Spleen (tissue), 11 donors: ENCODE data around the gene PXK. TPM values are rescaled to one million over a fixed set of nuclear protein-coding genes. Genes with fewer than 3 reads are reported as not detected.

Source experiments
- DNase-seq: peaks from one replicate; pipeline ENCODE4 v3.0.0-alpha.2; 2020
- H3K27ac ChIP-seq, 8 donors: fragments of 200-600 bp; sonication (generic) in 7 of 8; 1 replicate in 4 of 8; 2 replicates in 4 of 8; pipeline versions ENCODE4 v1.5.0 to v1.8.0; 2016 to 2021; ENCODE audit warnings: inconsistent platforms in 4 of 8, mild to moderate bottlenecking in 4 of 8, moderate library complexity in 1 of 8
- H3K27me3 ChIP-seq, 7 donors: fragments of 200-600 bp; sonication (generic) in 6 of 7; replicated peaks in 1 of 7; 1 replicate in 4 of 7; 2 replicates in 3 of 7; pipeline versions ENCODE4 v1.5.0 to v1.8.0; 2016 to 2021; ENCODE audit warnings: inconsistent platforms in 3 of 7, mild to moderate bottlenecking in 1 of 7
- H3K36me3 ChIP-seq, 6 donors: fragments of 200-600 bp; sonication (generic) in 5 of 6; 1 replicate in 4 of 6; 2 replicates in 2 of 6; pipeline versions ENCODE4 v1.5.0 to v1.8.0; 2016 to 2021; ENCODE audit warnings: inconsistent platforms in 2 of 6
- H3K4me1 ChIP-seq, 6 donors: fragments of 200-600 bp; sonication (generic) in 5 of 6; 1 replicate in 3 of 6; 2 replicates in 3 of 6; pipeline versions ENCODE4 v1.5.0 to v1.8.0; 2016 to 2021; ENCODE audit warnings: inconsistent platforms in 3 of 6
- H3K4me3 ChIP-seq, 8 donors: fragments of 200-600 bp; sonication (generic) in 7 of 8; 1 replicate in 4 of 8; 2 replicates in 4 of 8; pipeline versions ENCODE4 v1.5.0 to v1.8.0; 2016 to 2021; ENCODE audit warnings: inconsistent platforms in 4 of 8, mild to moderate bottlenecking in 4 of 8, moderate library complexity in 2 of 8
- H3K9me3 ChIP-seq, 8 donors: fragments of 200-600 bp; sonication (generic) in 7 of 8; 1 replicate in 4 of 8; 2 replicates in 4 of 8; pipeline versions ENCODE4 v1.5.0 to v1.8.0; 2016 to 2021; ENCODE audit warnings: inconsistent platforms in 4 of 8
- POLR2A ChIP-seq, 3 donors: fragments of 450-650 bp; IDR thresholded peaks; one replicate each; pipeline ENCODE4 v1.5.1; 2017; ENCODE audit warnings: antibody characterized with exemption in 3 of 3, mild to moderate bottlenecking in 1 of 3
- POLR2AphosphoS5 ChIP-seq, 3 donors: sonication (generic); formaldehyde crosslinking; IDR thresholded peaks; one replicate each; pipeline ENCODE4 v1.5.1; 2017; ENCODE audit warnings: antibody characterized with exemption in 3 of 3
- WGBS, 5 donors: extraction: QIAGEN DNeasy Blood & Tissue Kit in 3 of 5; methylation state at CpG; one replicate each; pipeline versions ENCODE4 v1.1.5 to v1.1.7; 2013 to 2018; 5-methylcytosine and 5-hydroxymethylcytosine counted together
- intact Hi-C: fragments of 100-400 bp; cut with DNase I; formaldehyde crosslinking; loops from one replicate; pipeline ENCODE4 v1.15.0; 2023; ENCODE audit warnings: low total_unique reads
- polyA plus RNA-seq, 3 donors: library from polyadenylated mRNA; stranded (reverse); fragments of 200-250 nt; gene quantifications; one replicate each; pipeline ENCODE4 v1.2.1, GENCODE V29; 2013
- total RNA-seq, 7 donors: library from RNA; depleted of rRNA in 3 of 7; stranded (reverse); fragments of >200 nt in 3 of 7; fragmentation: NEBNext Ultra II Directional in 4 of 7; extraction: Animal tissue kit (Norgen Biotek cat#: 25700) in 4 of 7; gene quantifications; one replicate each; pipeline versions ENCODE4 v1.1.0 to v1.2.1, GENCODE V29; 2016 to 2021
- TF ChIP-seq, protein P1 (sequence below), 11 experiments: fragments of 200-600 bp in 7 of 11; fragments of 450-650 bp in 4 of 11; sonication (generic) in 4 of 11; IDR thresholded peaks in 8 of 11; conservative IDR thresholded peaks in 3 of 11; 1 replicate in 7 of 11; 2 replicates in 4 of 11; pipeline versions ENCODE4 v1.4.0 to v1.8.0; 2016 to 2021; ENCODE audit warnings: antibody characterized with exemption in 11 of 11, inconsistent platforms in 4 of 11, mild to moderate bottlenecking in 1 of 11
- donor health status: healthy with polysubstance abuse.
- donor health status: DM: no; HTN: no; CAD: no; lungs with moderate emphysema.
- donor health status: DM: no; HTN: no; CAD: no.
- donor health status: Bipolar disorder and iron deficiency.
- donor health status: healthy.
- donor health status: DM: no; HTN: no; CAD: no.
- donor health status: DM: yes; HTN: yes; CAD: no.

PXK gene
- total and polyA plus RNA-seq, 10 donors = 19.3 to 80.9 (median 49.7) TPM

DNA sequence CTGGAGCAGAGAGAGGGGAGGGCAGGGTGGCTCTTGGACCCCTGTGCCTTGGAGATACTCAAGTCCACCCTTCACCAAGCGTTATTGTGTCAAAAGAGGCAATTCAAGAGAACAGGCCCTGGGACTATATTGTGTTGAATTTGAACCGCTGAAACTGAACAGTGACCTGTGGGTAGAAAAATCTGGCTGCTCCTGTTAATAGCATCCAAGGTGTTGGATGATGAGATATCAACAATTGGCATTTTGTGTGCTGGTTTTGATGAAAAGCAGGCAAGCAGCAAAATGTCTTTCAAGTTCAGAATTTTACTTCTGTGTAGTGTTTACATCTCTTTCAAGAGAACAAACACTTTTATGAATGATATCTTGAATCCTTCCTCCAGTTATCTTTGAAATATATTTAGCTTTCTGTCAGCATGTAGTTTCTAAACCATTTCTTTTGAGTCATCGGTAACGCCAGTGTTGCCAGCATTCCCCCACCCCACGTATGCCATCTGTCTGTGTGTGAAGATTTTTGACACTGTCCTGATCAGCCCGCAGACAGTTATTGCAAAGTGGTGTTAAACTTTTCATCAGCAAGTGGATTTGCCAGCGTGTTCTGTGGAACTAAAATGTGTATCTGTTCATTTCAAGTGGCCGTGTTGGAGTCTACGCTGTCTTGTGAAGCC lies 66.1 kb downstream of the PXK start:
- no peaks in the 10 kb centered on the region for H3K9me3 ChIP-seq
- H3K36me3 ChIP-seq = peaks cover 0 to 100% (median 69%) of the 10 kb centered on the region in 6 donors
- H3K27me3 ChIP-seq = no peaks in the 10 kb centered on the region
- WGBS, 5 donors = 86 to 94% (median 93%) methylated on average over 9 of the region's 9 CpGs
- intact Hi-C loops = no loop called here
- no peak overlapping the region for H3K27ac ChIP-seq
- peaks cover 0 to 4% (median 0%) of the 10 kb centered on the region in 6 donors for H3K4me1 ChIP-seq
- TF ChIP-seq POLR2AphosphoS5 (IDR thresholded peaks at IDR 0.05) = no peak
- DNase-seq = no peak
- H3K4me3 ChIP-seq = no peak overlapping the region

DNA sequence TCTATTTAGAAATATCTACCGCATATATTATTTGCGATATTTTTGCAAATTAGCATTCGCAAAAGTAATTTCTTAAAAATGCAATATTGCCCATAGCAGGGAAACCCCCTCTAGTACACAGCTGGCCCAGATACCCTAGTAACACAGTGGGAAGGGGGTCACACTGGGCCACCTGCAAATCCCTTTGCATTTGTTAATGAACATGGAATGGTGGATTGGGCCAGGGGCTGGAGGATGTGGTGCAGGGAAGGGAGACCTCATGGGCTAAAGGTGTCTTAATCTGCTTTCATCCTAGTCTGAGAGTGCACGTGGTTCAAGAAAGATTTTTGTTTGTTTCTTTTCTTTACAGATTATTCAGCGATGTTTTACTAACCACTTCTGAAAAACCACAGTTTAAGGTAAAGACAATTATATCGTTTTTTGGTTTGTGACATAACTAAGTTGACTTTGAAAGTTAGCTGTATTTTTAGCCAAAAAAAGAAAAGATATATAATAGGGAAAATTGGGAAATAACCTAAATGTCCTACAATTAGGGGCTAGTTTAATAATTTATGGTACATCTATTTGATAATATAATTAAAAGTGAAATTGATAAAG lies 70.9 kb downstream of the PXK start:
- TF ChIP-seq POLR2AphosphoS5 (IDR thresholded peaks at IDR 0.05) = no peak
- TF ChIP-seq POLR2A (IDR thresholded peaks at IDR 0.05) = no peak
- TF ChIP-seq, protein P1, sequence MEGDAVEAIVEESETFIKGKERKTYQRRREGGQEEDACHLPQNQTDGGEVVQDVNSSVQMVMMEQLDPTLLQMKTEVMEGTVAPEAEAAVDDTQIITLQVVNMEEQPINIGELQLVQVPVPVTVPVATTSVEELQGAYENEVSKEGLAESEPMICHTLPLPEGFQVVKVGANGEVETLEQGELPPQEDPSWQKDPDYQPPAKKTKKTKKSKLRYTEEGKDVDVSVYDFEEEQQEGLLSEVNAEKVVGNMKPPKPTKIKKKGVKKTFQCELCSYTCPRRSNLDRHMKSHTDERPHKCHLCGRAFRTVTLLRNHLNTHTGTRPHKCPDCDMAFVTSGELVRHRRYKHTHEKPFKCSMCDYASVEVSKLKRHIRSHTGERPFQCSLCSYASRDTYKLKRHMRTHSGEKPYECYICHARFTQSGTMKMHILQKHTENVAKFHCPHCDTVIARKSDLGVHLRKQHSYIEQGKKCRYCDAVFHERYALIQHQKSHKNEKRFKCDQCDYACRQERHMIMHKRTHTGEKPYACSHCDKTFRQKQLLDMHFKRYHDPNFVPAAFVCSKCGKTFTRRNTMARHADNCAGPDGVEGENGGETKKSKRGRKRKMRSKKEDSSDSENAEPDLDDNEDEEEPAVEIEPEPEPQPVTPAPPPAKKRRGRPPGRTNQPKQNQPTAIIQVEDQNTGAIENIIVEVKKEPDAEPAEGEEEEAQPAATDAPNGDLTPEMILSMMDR (IDR thresholded peaks at IDR 0.05 in 8 of 11, conservative IDR thresholded peaks at IDR 0.05 in 3 of 11) = no peak
- H3K4me1 ChIP-seq = peaks cover 0 to 5% (median 0%) of the 10 kb centered on the region in 6 donors
- H3K9me3 ChIP-seq = no peaks in the 10 kb centered on the region
- intact Hi-C loops = no loop called here
- H3K27ac ChIP-seq = no peak overlapping the region
- no peaks in the 10 kb centered on the region for H3K27me3 ChIP-seq
- WGBS, 5 donors = 77 to 89% (median 84%) methylated on average over 6 of the region's 6 CpGs
- peaks cover 0 to 100% (median 47%) of the 10 kb centered on the region in 6 donors for H3K36me3 ChIP-seq
- no peak overlapping the region for H3K4me3 ChIP-seq
- no peak for DNase-seq

DNA sequence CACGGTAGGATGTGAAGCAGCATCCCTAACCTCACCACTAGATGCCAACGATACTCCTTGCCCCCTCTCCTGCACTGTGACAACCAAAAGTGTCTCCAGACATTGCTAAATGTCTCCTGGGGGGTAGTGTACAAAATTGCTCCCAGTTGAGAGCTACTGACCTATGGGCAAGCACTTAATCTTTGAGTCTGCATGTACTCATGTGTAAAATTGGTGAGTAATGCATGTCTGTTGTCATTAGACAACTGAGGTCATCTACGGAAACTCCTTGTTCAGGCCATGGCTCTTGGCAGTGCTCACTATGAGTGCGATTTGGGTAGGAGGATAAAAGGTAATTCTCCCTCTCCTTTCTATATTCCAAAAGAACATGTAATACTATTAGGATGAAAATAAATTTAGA lies 71.7 kb downstream of the PXK start:
- Histone ChIP-seq H3K27ac (no peak overlapping the region), H3K27me3 (no peaks in the 10 kb centered on the region), H3K36me3 (peaks cover 3 to 100% (median 46%) of the 10 kb centered on the region in 6 donors), H3K4me3 (no peak overlapping the region), H3K4me1 (peaks cover 0 to 13% (median 3%) of the 10 kb centered on the region in 6 donors), H3K9me3 (no peaks in the 10 kb centered on the region)
- TF ChIP-seq POLR2AphosphoS5 (IDR thresholded peaks at IDR 0.05) = no peak
- TF ChIP-seq POLR2A (IDR thresholded peaks at IDR 0.05) = no peak
- TF ChIP-seq, protein P1 (IDR thresholded peaks at IDR 0.05 in 8 of 11, conservative IDR thresholded peaks at IDR 0.05 in 3 of 11) = no peak
- DNase-seq = no peak
- 78 to 87% (median 85%) methylated on average over 4 of the region's 4 CpGs for whole genome bisulfite sequencing, 5 donors
- intact Hi-C loops = no loop called here

DNA sequence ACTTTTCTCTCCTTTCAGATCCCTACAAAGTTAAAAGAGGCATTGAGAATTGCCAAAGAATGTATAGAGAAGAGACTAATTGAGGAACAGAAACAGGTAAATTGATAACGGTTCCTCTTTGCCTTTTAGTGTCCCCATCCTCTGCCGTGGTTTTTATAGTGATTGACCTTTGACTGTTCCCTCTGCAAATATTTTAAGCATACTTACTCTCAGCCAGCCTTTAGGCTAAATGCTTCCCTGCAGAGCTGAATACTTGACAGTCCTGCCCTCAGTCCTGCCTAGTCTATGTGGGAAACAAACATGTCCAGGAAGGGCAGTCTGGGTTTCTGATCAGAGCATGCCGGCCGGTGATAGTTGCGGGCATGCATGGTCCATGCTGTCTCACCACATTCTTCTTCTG lies 76.2 kb downstream of the PXK start:
- TF ChIP-seq POLR2A (IDR thresholded peaks at IDR 0.05) (no peak), POLR2AphosphoS5 (IDR thresholded peaks at IDR 0.05) (no peak)
- TF ChIP-seq, protein P1 (IDR thresholded peaks at IDR 0.05 in 8 of 11, conservative IDR thresholded peaks at IDR 0.05 in 3 of 11) = no peak
- Histone ChIP-seq H3K9me3 (no peaks in the 10 kb centered on the region), H3K27ac (peak overlapping the region in 2 of 8 donors; percentile 26 to 48), H3K4me3 (no peak overlapping the region), H3K4me1 (peaks cover 0 to 15% (median 3%) of the 10 kb centered on the region in 6 donors), H3K36me3 (peaks cover 3 to 100% (median 54%) of the 10 kb centered on the region in 6 donors), H3K27me3 (no peaks in the 10 kb centered on the region)
- 71 to 79% (median 77%) methylated on average over 5 of the region's 5 CpGs for WGBS, 5 donors
- no peak for DNase-seq
- intact Hi-C loops = no loop called here
